HG02943 (cell line): ENCODE data around the gene B3GNT2.
"Not testable (repeated sequence)": the region's sequence is repeated elsewhere in the genome, so short reads cannot be mapped to it uniquely, and the experiment has no call there.

ENCODE experiments used
- ATAC-seq: cut with Tn5 transposase; IDR thresholded peaks from one replicate; pipeline ENCODE4 v1.9.1; 2021; ENCODE audit warnings: mild to moderate bottlenecking, low read depth, moderate library complexity; ENCODE audit not compliant: unreplicated experiment

B3GNT2 gene

DNA sequence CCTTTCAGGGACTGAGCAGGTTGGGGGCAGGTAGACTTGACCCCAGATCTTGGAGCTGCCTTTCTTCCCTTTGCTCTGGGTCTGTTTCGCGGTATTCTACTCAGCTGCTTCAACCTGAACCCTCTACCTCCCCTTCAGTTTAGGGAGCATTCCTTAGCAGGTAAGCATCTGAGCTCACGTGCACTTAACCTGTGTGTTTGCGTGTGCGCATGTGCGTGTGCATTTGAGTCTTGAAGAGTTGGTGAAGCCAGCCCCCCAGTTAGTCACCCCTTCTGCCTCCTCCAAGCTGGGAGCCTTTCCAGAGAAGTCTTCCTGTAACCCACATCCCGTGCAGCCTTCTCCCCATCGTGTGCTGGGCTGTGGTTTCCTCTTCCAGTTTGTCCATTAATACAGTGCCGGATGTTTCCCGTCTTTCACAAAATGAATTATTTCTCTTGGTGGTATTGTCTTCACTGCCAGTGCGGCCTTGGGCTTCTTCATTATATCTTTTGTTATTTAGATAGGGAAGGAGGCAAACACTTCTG lies 33.2 kb downstream of the B3GNT2 start:
- ATAC-seq = no peak

GRCh38 chr2:62231541-62231940 lies 35.6 kb downstream of the B3GNT2 start:
- no peak for ATAC-seq

DNA sequence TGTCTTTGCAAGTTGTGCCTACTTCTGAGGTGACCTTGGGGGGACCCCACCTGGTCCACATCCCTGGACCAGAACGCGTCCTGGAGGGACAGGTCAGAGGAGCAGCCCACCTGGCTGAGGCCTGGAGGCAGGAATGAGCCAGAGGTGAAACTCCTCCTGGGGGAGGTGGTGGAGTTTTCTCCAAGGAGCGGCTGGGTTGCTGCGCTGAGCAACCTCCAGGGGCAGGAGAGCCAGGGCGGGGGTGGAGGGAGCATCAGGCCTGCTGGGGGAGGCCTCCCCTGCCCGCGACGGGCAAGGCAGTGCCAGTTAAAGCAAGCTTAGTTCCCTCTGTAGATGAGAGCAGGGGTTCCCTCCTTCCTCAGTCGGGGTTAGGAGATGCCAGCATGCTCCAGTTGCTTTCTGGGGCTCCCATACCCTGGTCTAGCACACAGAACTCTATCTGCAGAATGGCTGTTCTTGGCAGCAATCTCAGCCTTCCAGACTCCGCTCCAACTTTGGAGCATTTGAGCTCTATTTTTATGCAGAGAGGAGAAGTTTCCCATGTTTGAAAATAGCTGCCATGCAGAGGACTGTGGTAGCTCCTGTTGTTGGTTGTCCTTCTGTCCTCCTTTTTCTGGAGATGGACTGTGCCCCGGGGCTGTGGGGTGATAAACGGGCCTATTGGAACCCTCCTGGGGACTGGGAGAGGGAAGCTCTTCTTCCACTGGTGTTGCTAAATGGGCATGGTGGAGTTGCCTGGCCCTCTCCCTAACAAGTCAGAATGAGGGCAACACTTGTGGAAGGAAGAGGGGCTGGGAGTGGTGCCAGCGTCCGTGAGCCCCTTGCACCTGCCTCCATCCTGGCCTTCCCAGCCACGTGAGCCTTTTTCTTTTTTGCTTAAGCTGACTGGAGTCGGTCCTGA lies 39.1 kb downstream of the B3GNT2 start:
- no peak for ATAC-seq

GRCh38 chr2:62236499-62236898 lies 40.6 kb downstream of the B3GNT2 start:
- no peak for ATAC-seq

DNA sequence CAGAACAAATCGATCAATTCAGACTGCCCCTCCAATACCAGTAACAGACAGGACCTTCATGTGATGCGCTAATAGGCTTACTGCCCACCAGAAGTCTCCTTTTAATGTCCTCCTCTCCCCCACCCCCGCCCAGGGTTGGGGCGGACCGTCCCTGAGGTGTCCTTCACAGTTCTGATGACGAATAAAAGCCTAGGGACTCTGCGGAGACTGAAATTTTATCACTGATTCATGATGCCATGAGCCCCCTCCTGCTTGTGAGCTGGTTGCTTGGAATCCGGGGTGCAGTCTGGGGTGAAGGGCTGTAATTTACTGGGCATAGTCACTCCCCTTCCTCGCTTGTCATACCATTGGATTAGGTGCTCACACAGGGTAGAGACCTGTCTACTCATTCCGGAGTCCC lies 42.3 kb downstream of the B3GNT2 start:
- ATAC-seq = no peak

GRCh38 chr2:62240546-62240945 lies 44.6 kb downstream of the B3GNT2 start:
- ATAC-seq = no peak

- no peak for ATAC-seq
Observed at GRCh38 chr2:62243983-62244382, 48.1 kb downstream of the B3GNT2 start.

DNA sequence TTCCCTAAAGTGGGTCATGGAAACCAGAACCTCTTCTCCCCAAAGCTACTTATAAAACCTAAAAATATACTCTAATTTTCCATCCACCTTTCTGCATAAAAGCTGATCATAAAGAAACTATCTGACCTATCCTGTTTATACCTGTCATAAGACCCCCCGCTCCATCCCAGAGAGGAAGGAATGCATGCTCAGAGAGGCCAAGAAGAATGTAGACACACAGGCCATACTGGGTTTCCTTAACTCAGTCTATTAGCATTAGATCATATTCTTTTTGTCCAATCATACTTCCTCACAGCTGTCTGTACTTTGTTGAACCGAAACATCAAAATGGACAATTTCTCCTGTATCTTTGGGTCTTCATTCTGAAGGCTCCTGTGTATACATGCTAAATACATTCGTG lies 52.3 kb downstream of the B3GNT2 start:
- ATAC-seq = no peak

DNA sequence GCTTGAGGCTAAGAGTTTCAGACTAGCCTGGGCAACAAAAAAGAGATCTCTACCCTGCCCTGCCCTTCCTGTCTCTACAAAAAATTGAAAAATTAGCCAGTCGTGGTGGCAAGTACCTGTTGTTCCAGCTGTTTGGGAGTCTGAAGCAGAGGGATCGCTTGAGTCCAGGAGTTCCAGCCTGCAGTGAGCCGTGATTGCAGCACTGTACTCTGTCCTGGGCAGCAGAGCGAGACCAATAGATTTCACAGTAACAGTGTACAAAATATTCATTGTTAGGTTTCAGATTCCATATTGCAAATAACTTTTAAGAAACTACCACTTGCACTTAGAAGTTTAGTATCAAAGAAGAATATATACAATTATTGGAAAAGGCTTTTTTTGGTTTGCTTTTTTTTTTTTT lies 54.3 kb downstream of the B3GNT2 start:
- no peak for ATAC-seq

- ATAC-seq = no peak
Observed at GRCh38 chr2:62254424-62255266, 58.7 kb downstream of the B3GNT2 start.

- ATAC-seq = no peak
Observed at GRCh38 chr2:62257466-62257865, 61.6 kb downstream of the B3GNT2 start.

DNA sequence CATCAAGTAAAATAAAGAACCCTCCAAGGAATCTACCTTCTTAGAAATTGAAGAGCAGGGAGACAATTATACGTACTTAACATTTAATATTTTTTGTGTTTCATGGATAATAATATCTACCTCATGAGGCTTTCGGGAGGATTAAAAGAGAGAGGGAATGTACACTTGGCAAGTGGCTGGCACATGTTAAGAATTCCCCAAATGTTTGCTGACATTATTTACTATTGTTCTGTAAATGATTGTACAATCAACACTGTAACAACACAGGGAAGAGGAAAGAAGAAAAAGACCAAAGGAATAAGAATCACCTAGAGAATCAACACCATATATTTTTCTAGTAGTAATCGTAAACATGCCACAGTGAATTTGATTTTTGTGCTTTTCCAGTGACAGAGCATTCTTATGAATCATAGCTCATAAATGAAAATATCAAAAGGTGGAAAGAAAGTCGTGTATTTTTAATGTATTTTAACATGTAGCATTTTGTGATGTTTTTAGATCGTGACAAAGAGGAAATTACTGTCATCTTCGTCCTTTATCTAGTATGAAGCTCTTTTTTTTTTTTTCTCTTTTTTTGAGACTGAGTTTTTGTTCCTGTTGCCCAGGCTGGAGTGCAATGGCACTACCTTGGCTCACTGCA lies 67.3 kb downstream of the B3GNT2 start:
- no peak for ATAC-seq

GRCh38 chr2:62264186-62264585 lies 68.3 kb downstream of the B3GNT2 start:
- no peak for ATAC-seq

GRCh38 chr2:62265106-62265505 lies 69.2 kb downstream of the B3GNT2 start:
- ATAC-seq = no peak

DNA sequence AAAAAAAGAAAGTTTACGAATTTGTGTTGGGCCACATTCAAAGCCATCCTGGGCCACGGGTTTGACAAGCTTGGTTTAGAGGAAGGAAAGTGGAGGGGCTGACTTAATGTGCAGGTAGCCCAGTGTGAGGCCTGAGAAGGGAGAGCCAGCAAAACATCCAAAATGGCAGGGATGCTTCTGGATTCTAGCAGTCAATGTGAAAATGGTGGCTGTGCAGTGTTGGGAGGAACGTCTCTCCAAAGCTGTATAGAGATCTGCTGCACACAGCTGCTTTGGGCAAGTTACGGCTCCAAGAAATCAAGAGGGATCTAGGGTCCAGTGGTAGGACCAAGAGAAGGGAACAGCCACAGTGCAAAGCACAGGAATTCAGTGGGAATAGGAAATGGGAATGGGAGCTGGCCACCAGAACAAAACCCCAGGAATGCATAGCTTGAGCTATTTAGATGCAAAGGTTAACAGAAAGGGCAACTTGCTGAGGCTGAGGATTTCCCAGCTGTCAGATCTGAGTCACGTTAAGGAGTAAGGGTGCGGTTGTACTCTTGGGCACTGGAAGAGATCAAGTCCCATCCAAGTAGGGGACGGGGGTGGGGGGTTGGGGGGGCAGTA lies 70.6 kb downstream of the B3GNT2 start:
- no peak for ATAC-seq

DNA sequence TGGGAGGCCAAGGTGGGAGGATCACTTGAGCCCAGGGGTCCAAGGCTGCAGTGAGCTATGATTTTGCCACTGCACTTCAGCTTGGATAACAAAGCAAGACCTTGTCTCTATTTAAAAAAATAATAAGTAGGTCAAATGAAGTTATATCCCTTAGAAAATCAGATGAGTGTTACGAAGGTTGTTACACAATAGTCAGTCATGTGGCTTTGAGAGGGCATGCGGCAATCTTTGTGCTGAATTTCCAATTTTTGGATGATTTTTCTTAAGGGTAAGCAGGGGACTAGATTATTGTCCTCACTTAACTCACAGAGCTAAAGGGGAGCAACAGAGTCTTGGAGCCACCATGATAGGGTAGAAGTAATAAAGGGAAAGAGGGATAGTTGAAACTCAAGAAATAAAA lies 71.8 kb downstream of the B3GNT2 start:
- no peak for ATAC-seq

- not testable (repeated sequence) for ATAC-seq
Observed at GRCh38 chr2:62268681-62269188, 72.8 kb downstream of the B3GNT2 start.

DNA sequence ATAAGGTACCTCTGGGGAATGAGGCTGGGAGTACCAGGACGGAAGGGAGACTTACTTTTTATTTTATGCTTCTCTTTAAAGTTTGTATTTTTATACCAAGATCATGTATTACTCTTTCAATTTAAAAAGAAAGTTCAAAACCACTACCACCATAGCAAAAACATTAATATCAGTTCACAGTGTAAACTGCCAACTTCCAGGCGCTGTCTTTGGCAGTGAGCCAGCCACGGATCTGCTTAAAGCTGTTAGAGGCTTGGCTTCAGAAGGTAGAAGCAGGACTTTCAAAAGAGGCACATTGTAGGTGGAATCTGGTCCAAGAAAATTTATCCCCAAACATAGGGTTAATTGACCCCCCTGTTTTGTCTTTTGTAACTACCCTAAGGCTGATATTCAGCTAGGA lies 74.8 kb downstream of the B3GNT2 start:
- ATAC-seq = no peak
